HG02870 (cell line): Measurements from ENCODE around the gene APRT.

Source experiments
- ATAC-seq: cut with Tn5 transposase; IDR thresholded peaks from one replicate; pipeline ENCODE4 v1.9.1; 2021; ENCODE audit warnings: mild to moderate bottlenecking, moderate library complexity; ENCODE audit not compliant: unreplicated experiment

APRT gene

GRCh38 chr16:88811769-88812512 is at the start of gene APRT:
APRT (minus strand) TSS chr16:88811928; CDS start chr16:88811899, 29 bp downstream.
- ATAC-seq = peak; percentile 62

- ATAC-seq = no peak
Observed at GRCh38 chr16:88861359-88861758, 49.6 kb upstream of the APRT start.

GRCh38 chr16:88859381-88860091 is 47.8 kb upstream of the APRT start:
- no peak for ATAC-seq

- no peak for ATAC-seq
Observed at GRCh38 chr16:88857728-88858339, 46.1 kb upstream of the APRT start.

GRCh38 chr16:88856828-88857727 is 45.4 kb upstream of the APRT start, which contains the start of the genes GALNS and TRAPPC2L:
GALNS (minus strand) TSS chr16:88856947; CDS start chr16:88856877, 70 bp downstream.
TRAPPC2L (plus strand) TSS chr16:88857127; CDS start chr16:88857151, 24 bp downstream.
- peak; percentile 74 for ATAC-seq

GRCh38 chr16:88856122-88856827 is 44.5 kb upstream of the APRT start:
- no peak for ATAC-seq

- no peak for ATAC-seq
Observed at GRCh38 chr16:88855736-88856121, 44.0 kb upstream of the APRT start.

GRCh38 chr16:88855176-88855575 is 43.4 kb upstream of the APRT start:
- ATAC-seq = no peak

- ATAC-seq = no peak
Observed at GRCh38 chr16:88854306-88855111, 42.8 kb upstream of the APRT start.

- no peak for ATAC-seq
Observed at GRCh38 chr16:88853325-88853941, 41.7 kb upstream of the APRT start.

GRCh38 chr16:88851616-88852015 is 39.9 kb upstream of the APRT start:
- no peak for ATAC-seq

GRCh38 chr16:88850531-88851199 is 38.9 kb upstream of the APRT start:
- ATAC-seq = no peak

GRCh38 chr16:88848557-88848956 is 36.8 kb upstream of the APRT start:
- no peak for ATAC-seq

GRCh38 chr16:88847654-88848053 is 35.9 kb upstream of the APRT start:
- ATAC-seq = no peak

- ATAC-seq = no peak
Observed at GRCh38 chr16:88846088-88846487, 34.4 kb upstream of the APRT start.

GRCh38 chr16:88844419-88845036 is 32.8 kb upstream of the APRT start:
- no peak for ATAC-seq

GRCh38 chr16:88843256-88843655 is 31.5 kb upstream of the APRT start:
- ATAC-seq = no peak

GRCh38 chr16:88842806-88843205 is 31.1 kb upstream of the APRT start:
- ATAC-seq = no peak
